Peyer's patch (tissue), 4 donors: Measurements from ENCODE around the gene UBE2E2.

ENCODE experiments used
- CTCF ChIP-seq, 6 experiments: fragments of 450-650 bp in 4 of 6; fragments of 200-600 bp in 2 of 6; sonication (generic) in 1 of 6; IDR thresholded peaks; one replicate each; pipeline ENCODE4 v1.5.1; 2017 to 2019; ENCODE audit warnings: antibody characterized with exemption in 6 of 6, mild to moderate bottlenecking in 3 of 6, moderate library complexity in 1 of 6
- POLR2A ChIP-seq, 2 donors: fragments of 450-650 bp; IDR thresholded peaks; one replicate each; pipeline ENCODE4 v1.5.1; 2017; ENCODE audit warnings: antibody characterized with exemption in 2 of 2, mild to moderate bottlenecking in 2 of 2, moderate library complexity in 2 of 2

GRCh38 chr3:23238578-23238977, 35.5 kb downstream of the UBE2E2 start:
- TF ChIP-seq POLR2A (IDR thresholded peaks at IDR 0.05): no peak
- no peak for TF ChIP-seq CTCF (IDR thresholded peaks at IDR 0.05)
